H9 (cell line): ENCODE measurements around the gene BRPF1. TPM values are rescaled to one million over a fixed set of nuclear protein-coding genes. Genes with fewer than 3 reads are reported as not detected.

Source experiments
- DNase-seq: peaks from one replicate; pipeline ENCODE4 v3.0.0-alpha.2; 2017
- H2AFZ ChIP-seq: one replicate; pipeline ENCODE4 v1.6.1; 2013; ENCODE audit warnings: mild to moderate bottlenecking, low read length, control low read depth, moderate library complexity
- H2AK5ac ChIP-seq: 2 replicates; pipeline ENCODE4 v1.6.1; 2013; ENCODE audit warnings: low read length, control low read depth, mixed read lengths; ENCODE audit not compliant: insufficient read length
- H2BK120ac ChIP-seq: one replicate; pipeline ENCODE4 v1.6.1; 2013; ENCODE audit warnings: low read depth, mild to moderate bottlenecking, low read length, control low read depth, inconsistent platforms; ENCODE audit not compliant: poor library complexity, severe bottlenecking
- H2BK12ac ChIP-seq: 2 replicates; pipeline ENCODE4 v1.6.1; 2013; ENCODE audit warnings: low read length, control low read depth, mixed read lengths, low read depth; ENCODE audit not compliant: insufficient read length
- H2BK15ac ChIP-seq: 2 replicates; pipeline ENCODE4 v1.6.1; 2013; ENCODE audit warnings: low read depth, low read length, control low read depth
- H2BK20ac ChIP-seq: one replicate; pipeline ENCODE4 v1.6.1; 2013; ENCODE audit warnings: low read depth, mild to moderate bottlenecking, low read length, control low read depth, inconsistent platforms; ENCODE audit not compliant: poor library complexity, severe bottlenecking
- H2BK5ac ChIP-seq: 2 replicates; pipeline ENCODE4 v1.6.1; 2013; ENCODE audit warnings: low read length, control low read depth, mixed read lengths; ENCODE audit not compliant: insufficient read length
- H3K14ac ChIP-seq: 2 replicates; pipeline ENCODE4 v1.6.1; 2013; ENCODE audit warnings: low read length, control low read depth; ENCODE audit not compliant: insufficient read depth
- H3K18ac ChIP-seq: 2 replicates; pipeline ENCODE4 v1.6.1; 2013; ENCODE audit warnings: low read depth, mild to moderate bottlenecking, mixed read lengths, low read length, control low read depth; ENCODE audit not compliant: insufficient read length
- H3K23ac ChIP-seq: 2 replicates; pipeline ENCODE4 v1.6.1; 2013; ENCODE audit warnings: low read length, control low read depth, mixed read lengths, low read depth; ENCODE audit not compliant: insufficient read length
- H3K23me2 ChIP-seq: 2 replicates; pipeline ENCODE4 v1.6.1; 2013; ENCODE audit warnings: low read depth, mild to moderate bottlenecking, mixed read lengths, low read length, control low read depth; ENCODE audit not compliant: insufficient read length, poor library complexity, severe bottlenecking
- H3K27ac ChIP-seq: 2 replicates; pipeline ENCODE4 v1.5.1; 2013; ENCODE audit warnings: low read length, control low read depth, mixed read lengths, low read depth; ENCODE audit not compliant: insufficient read length
- H3K27me3 ChIP-seq: 2 replicates; pipeline ENCODE4 v1.6.1; 2013; ENCODE audit warnings: low read length, control low read depth, inconsistent platforms; ENCODE audit not compliant: insufficient read depth
- H3K4ac ChIP-seq: 2 replicates; pipeline ENCODE4 v1.6.1; 2013; ENCODE audit warnings: low read depth, mild to moderate bottlenecking, control low read depth, inconsistent platforms, low read length, moderate library complexity
- H3K4me1 ChIP-seq: 2 replicates; pipeline ENCODE4 v1.6.1; 2013; ENCODE audit warnings: low read length, control low read depth, inconsistent platforms; ENCODE audit not compliant: insufficient read depth
- H3K4me2 ChIP-seq: 2 replicates; pipeline ENCODE4 v1.6.1; 2013; ENCODE audit warnings: low read length, control low read depth, mixed read lengths; ENCODE audit not compliant: insufficient read length, insufficient read depth
- H3K56ac ChIP-seq: 2 replicates; pipeline ENCODE4 v1.6.1; 2013; ENCODE audit warnings: low read depth, mild to moderate bottlenecking, mixed read lengths, low read length, control low read depth; ENCODE audit not compliant: insufficient read length
- H3K79me1 ChIP-seq: 2 replicates; pipeline ENCODE4 v1.6.1; 2013; ENCODE audit warnings: low read depth, mild to moderate bottlenecking, moderate library complexity, low read length, control low read depth, inconsistent platforms; ENCODE audit not compliant: insufficient read depth, poor library complexity, severe bottlenecking
- H3K79me2 ChIP-seq: 2 replicates; pipeline ENCODE4 v1.6.1; 2013; ENCODE audit warnings: low read length, control low read depth, inconsistent platforms; ENCODE audit not compliant: insufficient read depth
- H3K9ac ChIP-seq: 2 replicates; pipeline ENCODE4 v1.6.1; 2013; ENCODE audit warnings: low read length, control low read depth, mixed read lengths; ENCODE audit not compliant: insufficient read length; ENCODE audit errors: extremely low read depth
- H3K9me3 ChIP-seq: one replicate; pipeline ENCODE4 v1.6.1; 2013; ENCODE audit warnings: low read depth, low read length, inconsistent platforms; ENCODE audit not compliant: control insufficient read depth
- H3T11ph ChIP-seq: one replicate; pipeline ENCODE4 v1.6.1; 2013; ENCODE audit warnings: mild to moderate bottlenecking, low read length, control low read depth, inconsistent platforms
- H4K20me1 ChIP-seq: one replicate; pipeline ENCODE4 v1.6.1; 2013; ENCODE audit not compliant: control insufficient read depth, insufficient read length, insufficient read depth
- H4K5ac ChIP-seq: 2 replicates; pipeline ENCODE4 v1.6.1; 2013; ENCODE audit warnings: low read depth, mild to moderate bottlenecking, mixed read lengths, low read length, control low read depth; ENCODE audit not compliant: insufficient read length
- H4K8ac ChIP-seq: replicated peaks from 2 replicates; pipeline ENCODE4 v1.6.1; 2013; ENCODE audit warnings: low read length, control low read depth, mixed read lengths, low read depth; ENCODE audit not compliant: insufficient read length
- H4K91ac ChIP-seq: 2 replicates; pipeline ENCODE4 v1.6.1; 2013; ENCODE audit warnings: low read depth, mild to moderate bottlenecking, moderate library complexity, mixed read lengths, low read length, control low read depth; ENCODE audit not compliant: insufficient read length
- H3K27ac Mint-ChIP-seq, 3 experiments: 2 replicates in 2 of 3; 3 replicates in 1 of 3; pipeline ENCODE4 v1.8.0; 2020 to 2021; ENCODE audit warnings: mixed read lengths in 3 of 3, mild to moderate bottlenecking in 1 of 3, moderate library complexity in 1 of 3
- H3K27me3 Mint-ChIP-seq: 2 replicates; pipeline ENCODE4 v1.8.0; 2021; ENCODE audit warnings: low read depth, mild to moderate bottlenecking, moderate library complexity, mixed read lengths
- H3K36me3 Mint-ChIP-seq, 3 experiments: 2 replicates in 2 of 3; 3 replicates in 1 of 3; pipeline ENCODE4 v1.8.0; 2020 to 2021; ENCODE audit warnings: low read depth in 3 of 3, mixed read lengths in 3 of 3; ENCODE audit not compliant: insufficient read depth in 1 of 3
- H3K4me1 Mint-ChIP-seq, 2 experiments: 2 replicates each; pipeline ENCODE4 v1.8.0; 2020; ENCODE audit warnings: mixed read lengths in 2 of 2
- H3K4me3 Mint-ChIP-seq, 2 experiments: 2 replicates in 1 of 2; 3 replicates in 1 of 2; pipeline ENCODE4 v1.8.0; 2020 to 2021; ENCODE audit warnings: mild to moderate bottlenecking in 2 of 2, mixed read lengths in 2 of 2, moderate library complexity in 1 of 2
- H3K9me3 Mint-ChIP-seq, 2 experiments: 2 replicates in 1 of 2; 3 replicates in 1 of 2; pipeline ENCODE4 v1.8.0; 2020; ENCODE audit warnings: mild to moderate bottlenecking in 2 of 2, mixed read lengths in 2 of 2, moderate library complexity in 1 of 2
- WGBS: extraction: QIAGEN DNeasy Blood & Tissue Kit; methylation state at CpG from one replicate; pipeline ENCODE4 v1.1.7; 2013; ENCODE audit warnings: missing lambda C conversion rate, low lambda C conversion rate, mixed read lengths; ENCODE audit not compliant: insufficient read length; ENCODE audit errors: extremely low coverage; 5-methylcytosine and 5-hydroxymethylcytosine counted together
- total RNA-seq: library from RNA; stranded (reverse); gene quantifications from 2 replicates; pipeline ENCODE4 v1.2.1, GENCODE V29; 2021
- TF ChIP-seq, protein P1 (sequence below): fragments of 200-600 bp; sonication (generic); conservative IDR thresholded peaks from 3 replicates; pipeline ENCODE4 v1.8.0; 2021; ENCODE audit warnings: antibody characterized with exemption, mild to moderate bottlenecking

Gene BRPF1
- total RNA-seq, 1 experiment from 2014 or later = 38.6 TPM

DNA sequence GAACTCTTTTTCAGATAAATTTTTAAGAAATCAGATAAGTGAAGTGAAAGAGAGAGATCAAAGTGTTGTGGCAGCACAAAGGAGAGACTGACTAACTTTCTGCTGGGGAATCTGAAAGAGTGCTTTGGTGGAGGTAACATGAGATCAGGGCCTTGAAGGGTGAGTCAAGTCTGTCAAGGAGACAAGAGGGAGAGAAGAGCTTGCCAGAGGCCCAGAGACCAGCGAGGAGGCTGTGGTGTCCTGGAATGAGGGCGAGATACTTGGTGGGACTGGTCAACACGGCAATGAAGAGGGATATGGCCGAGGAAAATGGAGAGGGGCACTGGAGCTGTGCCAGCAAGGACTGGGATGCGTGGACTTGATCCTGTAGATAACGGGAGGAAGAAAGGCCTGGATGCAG is 56.2 kb downstream of the BRPF1 start:
- H2BK5ac ChIP-seq = no peak overlapping the region
- no peak overlapping the region for H4K91ac ChIP-seq
- no peak overlapping the region for H3K4me3 Mint-ChIP-seq
- H3K4me1 Mint-ChIP-seq = peaks cover 4% of the 10 kb centered on the region in 2 experiments; a peak in 3 of 4 replicates
- H3K9ac ChIP-seq = no peak overlapping the region
- H2BK12ac ChIP-seq = no peak overlapping the region
- no peaks in the 10 kb centered on the region for H3K4me1 ChIP-seq
- no peak for DNase-seq
- no peaks in the 10 kb centered on the region for H3K23me2 ChIP-seq
- TF ChIP-seq, protein P1, sequence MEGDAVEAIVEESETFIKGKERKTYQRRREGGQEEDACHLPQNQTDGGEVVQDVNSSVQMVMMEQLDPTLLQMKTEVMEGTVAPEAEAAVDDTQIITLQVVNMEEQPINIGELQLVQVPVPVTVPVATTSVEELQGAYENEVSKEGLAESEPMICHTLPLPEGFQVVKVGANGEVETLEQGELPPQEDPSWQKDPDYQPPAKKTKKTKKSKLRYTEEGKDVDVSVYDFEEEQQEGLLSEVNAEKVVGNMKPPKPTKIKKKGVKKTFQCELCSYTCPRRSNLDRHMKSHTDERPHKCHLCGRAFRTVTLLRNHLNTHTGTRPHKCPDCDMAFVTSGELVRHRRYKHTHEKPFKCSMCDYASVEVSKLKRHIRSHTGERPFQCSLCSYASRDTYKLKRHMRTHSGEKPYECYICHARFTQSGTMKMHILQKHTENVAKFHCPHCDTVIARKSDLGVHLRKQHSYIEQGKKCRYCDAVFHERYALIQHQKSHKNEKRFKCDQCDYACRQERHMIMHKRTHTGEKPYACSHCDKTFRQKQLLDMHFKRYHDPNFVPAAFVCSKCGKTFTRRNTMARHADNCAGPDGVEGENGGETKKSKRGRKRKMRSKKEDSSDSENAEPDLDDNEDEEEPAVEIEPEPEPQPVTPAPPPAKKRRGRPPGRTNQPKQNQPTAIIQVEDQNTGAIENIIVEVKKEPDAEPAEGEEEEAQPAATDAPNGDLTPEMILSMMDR = no peak
- no peak overlapping the region for H3K18ac ChIP-seq
- H3K9me3 Mint-ChIP-seq = no peaks in the 10 kb centered on the region
- H2BK15ac ChIP-seq = no peak overlapping the region
- H4K8ac ChIP-seq = no peak overlapping the region
- no peak overlapping the region for H3K4ac ChIP-seq
- no peaks in the 10 kb centered on the region for H4K20me1 ChIP-seq
- H3K23ac ChIP-seq = no peak overlapping the region
- H3K27ac ChIP-seq = no peak overlapping the region
- H3K27ac Mint-ChIP-seq = no peak overlapping the region; a peak in 1 of 7 replicates
- no peaks in the 10 kb centered on the region for H3K27me3 Mint-ChIP-seq
- H3K79me2 ChIP-seq = no peaks in the 10 kb centered on the region
- H2AFZ ChIP-seq = no peak overlapping the region
- no peak overlapping the region for H3T11ph ChIP-seq
- H2BK120ac ChIP-seq = no peak overlapping the region
- no peak overlapping the region for H3K56ac ChIP-seq
- no peak overlapping the region for H2AK5ac ChIP-seq
- H3K9me3 ChIP-seq = no peaks in the 10 kb centered on the region
- no peaks in the 10 kb centered on the region for H3K27me3 ChIP-seq
- WGBS = no CpG with 5 or more reads among the region's 6 CpGs
- H4K5ac ChIP-seq = no peak overlapping the region
- H3K4me2 ChIP-seq = no peak overlapping the region
- no peaks in the 10 kb centered on the region for H3K79me1 ChIP-seq
- no peak overlapping the region for H3K14ac ChIP-seq
- peaks cover 25 to 67% (median 66%) of the 10 kb centered on the region in 3 experiments; a peak in 6 of 7 replicates for H3K36me3 Mint-ChIP-seq
- no peak overlapping the region for H2BK20ac ChIP-seq
